Measurements from ENCODE around the gene ARHGAP4.

GRCh38 chrX:153885208-153885787 lies 40.8 kb downstream of the ARHGAP4 start:
- TF ChIP-seq POLR2A (IDR thresholded peaks at IDR 0.05): no peak
- TF ChIP-seq CTCF (IDR thresholded peaks at IDR 0.05): no peak
- no peak for TF ChIP-seq POLR2AphosphoS5 (IDR thresholded peaks at IDR 0.05)
